HEK293T (cell line): Measurements from ENCODE around the gene GFI1.

ENCODE experiments used
- CTCF ChIA-PET: fragments of 350-600 bp; formaldehyde crosslinking; extraction: SDS; loops from one replicate; lab custom pipeline; 2021; ENCODE audit warnings: antibody characterized with exemption, inconsistent platforms; lab: Yijun Ruan, JAX
- POLR2A ChIA-PET: fragments of 350-600 bp; formaldehyde crosslinking; extraction: SDS; loops from one replicate; lab custom pipeline; 2020; ENCODE audit warnings: antibody characterized with exemption, inconsistent platforms; lab: Yijun Ruan, JAX
- DNase-seq: peaks from one replicate; pipeline ENCODE4 v3.0.0; 2012; ENCODE audit warnings: mixed read lengths; ENCODE audit errors: extremely low spot score
- ARNT ChIP-seq: fragments of 450-650 bp; IDR thresholded peaks from 2 replicates; pipeline ENCODE4 v1.6.1; 2017; ENCODE audit warnings: mild to moderate bottlenecking
- BHLHE40 ChIP-seq: fragments of 450-650 bp; IDR thresholded peaks from 2 replicates; pipeline ENCODE4 v1.6.1; 2016; ENCODE audit warnings: mild to moderate bottlenecking, moderate library complexity, borderline replicate concordance
- CTBP1 ChIP-seq: fragments of 450-650 bp; IDR thresholded peaks from 2 replicates; pipeline ENCODE4 v1.6.1; 2016; ENCODE audit warnings: borderline replicate concordance
- ELF4 ChIP-seq: fragments of 450-650 bp; IDR thresholded peaks from 2 replicates; pipeline ENCODE4 v1.6.1; 2017; ENCODE audit warnings: antibody characterized with exemption
- FOXA1 ChIP-seq: fragments of 450-650 bp; IDR thresholded peaks from 2 replicates; pipeline ENCODE4 v1.6.1; 2016; ENCODE audit warnings: mild to moderate bottlenecking
- FOXK2 ChIP-seq: fragments of 450-650 bp; IDR thresholded peaks from 2 replicates; pipeline ENCODE4 v1.6.1; 2016; ENCODE audit warnings: mild to moderate bottlenecking
- FOXM1 ChIP-seq: fragments of 450-650 bp; IDR thresholded peaks from 2 replicates; pipeline ENCODE4 v1.6.1; 2017; ENCODE audit warnings: mild to moderate bottlenecking, borderline replicate concordance
- HDGF ChIP-seq: fragments of 450-650 bp; IDR thresholded peaks from 2 replicates; pipeline ENCODE4 v1.6.1; 2017; ENCODE audit warnings: antibody characterized with exemption, borderline replicate concordance
- L3MBTL2 ChIP-seq: fragments of 450-650 bp; conservative IDR thresholded peaks from 2 replicates; pipeline ENCODE4 v1.6.1; 2016; ENCODE audit warnings: mild to moderate bottlenecking
- LEF1 ChIP-seq: fragments of 450-650 bp; IDR thresholded peaks from 2 replicates; pipeline ENCODE4 v1.6.1; 2017; ENCODE audit warnings: mild to moderate bottlenecking, borderline replicate concordance
- NFRKB ChIP-seq: fragments of 450-650 bp; IDR thresholded peaks from 2 replicates; pipeline ENCODE4 v1.6.1; 2016; ENCODE audit warnings: mild to moderate bottlenecking, moderate library complexity
- SP1 ChIP-seq: fragments of 450-650 bp; IDR thresholded peaks from 2 replicates; pipeline ENCODE4 v1.6.1; 2017
- SUZ12 ChIP-seq: fragments of 450-650 bp; IDR thresholded peaks from 2 replicates; pipeline ENCODE4 v1.6.1; 2016; ENCODE audit warnings: mild to moderate bottlenecking
- TARDBP ChIP-seq: fragments of 450-650 bp; IDR thresholded peaks from 2 replicates; pipeline ENCODE4 v1.6.1; 2016
- ZNF384 ChIP-seq: fragments of 450-650 bp; IDR thresholded peaks from 2 replicates; pipeline ENCODE4 v1.6.1; 2016
- TF ChIP-seq, protein P1 (sequence below): fragments of 450-650 bp; IDR thresholded peaks from 2 replicates; pipeline ENCODE4 v1.6.1; 2016

Gene GFI1

DNA sequence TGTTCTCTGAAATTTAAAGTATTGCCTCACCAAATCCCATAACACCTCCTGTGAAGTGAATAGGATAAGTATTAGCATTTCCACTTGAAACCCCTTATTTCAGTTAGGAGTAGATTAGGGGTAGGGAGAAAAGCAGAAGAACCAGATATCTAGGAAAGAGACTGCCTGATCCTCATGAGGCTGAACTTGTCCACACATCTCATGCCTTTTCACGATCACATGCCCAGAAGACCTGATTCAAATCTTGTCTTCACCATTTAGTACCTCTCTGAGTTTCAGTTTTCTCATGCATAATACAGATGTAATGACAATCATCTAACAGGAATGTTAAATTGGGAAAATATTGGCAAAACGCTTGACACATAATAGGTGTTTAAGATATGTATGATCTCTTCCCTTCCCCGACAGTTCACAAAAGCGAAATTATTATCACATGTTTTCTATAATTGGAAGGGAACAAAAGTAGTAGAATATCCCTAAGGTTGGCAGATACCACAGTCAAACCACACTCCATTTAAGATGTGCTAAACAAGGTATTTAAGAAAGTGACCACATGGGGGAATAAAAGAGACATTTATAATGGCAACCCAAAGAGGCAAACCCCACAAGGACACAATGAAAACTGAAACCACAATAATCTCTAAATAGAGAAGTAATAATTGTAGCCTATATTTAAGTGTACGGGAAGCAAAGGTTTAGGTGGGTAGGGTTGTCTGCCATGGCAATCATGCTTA lies 25.2 kb downstream of the GFI1 start:
- no peak for DNase-seq
- TF ChIP-seq NFRKB: no peak
- no peak for TF ChIP-seq SP1
- no peak for TF ChIP-seq ZNF384
- no peak for TF ChIP-seq FOXA1
- TF ChIP-seq CTBP1: no peak
- no peak for TF ChIP-seq HDGF
- no peak for TF ChIP-seq TARDBP
- TF ChIP-seq FOXM1: no peak
- no peak for TF ChIP-seq ARNT
- TF ChIP-seq, protein P1, sequence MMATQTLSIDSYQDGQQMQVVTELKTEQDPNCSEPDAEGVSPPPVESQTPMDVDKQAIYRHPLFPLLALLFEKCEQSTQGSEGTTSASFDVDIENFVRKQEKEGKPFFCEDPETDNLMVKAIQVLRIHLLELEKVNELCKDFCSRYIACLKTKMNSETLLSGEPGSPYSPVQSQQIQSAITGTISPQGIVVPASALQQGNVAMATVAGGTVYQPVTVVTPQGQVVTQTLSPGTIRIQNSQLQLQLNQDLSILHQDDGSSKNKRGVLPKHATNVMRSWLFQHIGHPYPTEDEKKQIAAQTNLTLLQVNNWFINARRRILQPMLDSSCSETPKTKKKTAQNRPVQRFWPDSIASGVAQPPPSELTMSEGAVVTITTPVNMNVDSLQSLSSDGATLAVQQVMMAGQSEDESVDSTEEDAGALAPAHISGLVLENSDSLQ: no peak
- no peak for TF ChIP-seq BHLHE40
- no peak for TF ChIP-seq SUZ12
- TF ChIP-seq ELF4: no peak
- TF ChIP-seq FOXK2: no peak
- TF ChIP-seq LEF1: no peak
- no peak for TF ChIP-seq L3MBTL2
- ChIA-PET CTCF (no interaction called here), POLR2A (no interaction called here)

DNA sequence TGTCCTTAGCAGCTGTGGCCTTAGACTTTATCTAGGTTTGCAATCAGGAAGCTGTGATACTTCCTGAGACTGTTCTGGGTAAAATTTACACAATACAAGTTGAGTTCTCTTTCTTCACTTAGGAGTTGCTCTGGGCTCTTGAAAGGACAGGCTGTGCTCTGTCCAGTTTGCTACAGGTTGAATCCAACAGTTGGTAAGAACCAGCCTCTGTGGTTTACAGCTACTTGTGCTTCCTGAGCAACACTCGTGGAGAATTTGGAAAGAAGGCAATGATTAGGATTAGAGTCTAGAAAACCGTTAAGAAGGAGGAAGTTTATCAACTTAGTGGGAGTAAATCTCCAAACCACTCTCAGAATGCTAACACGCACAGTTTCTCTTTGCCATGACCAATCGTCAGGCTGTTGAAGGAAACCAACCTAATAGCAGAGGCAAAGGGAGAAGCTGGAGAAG lies 26.8 kb downstream of the GFI1 start:
- CTCF ChIA-PET: interaction anchor here (0.9 kb wide), 1 partner anchor 18 kb away, joined by 4 read pairs; no protein-coding TSS in a partner anchor
- POLR2A ChIA-PET: interaction anchor here (1.2 kb wide), 1 partner anchor 26 kb away, joined by 3 read pairs; no protein-coding TSS in a partner anchor
- TF ChIP-seq ARNT (no peak), L3MBTL2 (no peak), ELF4 (no peak), NFRKB (no peak), ZNF384 (no peak), FOXM1 (no peak), TARDBP (no peak), BHLHE40 (no peak), SUZ12 (no peak), LEF1 (no peak), SP1 (no peak), FOXK2 (no peak), CTBP1 (no peak), FOXA1 (no peak), HDGF (no peak)
- TF ChIP-seq, protein P1: no peak
- no peak for DNase-seq

DNA sequence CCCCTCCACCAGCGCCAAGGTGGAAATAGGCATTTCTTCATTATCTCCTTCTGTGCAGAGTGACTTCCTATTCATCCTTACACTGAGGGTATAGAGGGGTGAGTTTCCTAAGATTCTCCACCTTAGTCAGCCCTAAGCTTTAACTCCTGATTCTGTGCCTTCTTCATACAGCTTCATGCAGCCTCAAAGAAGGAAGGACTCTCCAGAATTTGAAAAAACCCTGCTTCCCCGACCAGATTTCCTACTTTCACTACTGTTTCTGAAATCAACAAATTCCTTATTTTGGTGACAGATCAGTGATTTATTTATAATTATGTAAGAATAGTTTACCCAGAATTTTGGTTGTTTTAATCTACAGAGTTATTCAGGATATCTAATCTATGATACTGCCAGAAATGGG lies 28.6 kb downstream of the GFI1 start:
- TF ChIP-seq FOXA1 (no peak), FOXK2 (no peak), ELF4 (no peak), HDGF (no peak), LEF1 (no peak)
- ChIA-PET POLR2A (no interaction called here), CTCF (interaction anchor here (0.6 kb wide), 1 partner anchor 53 kb away, joined by 3 read pairs; no protein-coding TSS in a partner anchor)
- DNase-seq: no peak

DNA sequence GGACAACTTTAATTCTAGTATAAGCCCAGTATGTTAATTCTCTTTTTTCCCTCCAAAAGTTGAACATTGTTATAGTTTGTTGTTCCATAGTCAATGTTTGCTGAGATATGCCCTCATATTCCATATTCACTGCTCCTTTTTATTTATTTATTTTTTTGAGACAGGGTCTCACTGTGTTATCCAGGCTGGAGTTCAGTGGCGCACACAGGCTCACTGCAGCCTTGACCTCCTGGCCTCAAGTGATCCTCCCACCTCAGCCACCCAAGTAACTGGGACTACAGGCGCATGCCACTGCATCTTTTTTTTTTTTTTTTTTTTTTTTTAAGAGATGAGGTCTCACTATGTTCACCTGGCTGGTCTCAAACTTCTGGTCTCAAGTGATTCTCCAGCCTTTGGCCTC lies 38.7 kb downstream of the GFI1 start:
- no peak for DNase-seq
- ChIA-PET CTCF (no interaction called here), POLR2A (no interaction called here)
- TF ChIP-seq SP1: no peak
- TF ChIP-seq FOXA1: no peak
- TF ChIP-seq FOXK2: no peak
- no peak for TF ChIP-seq BHLHE40
- no peak for TF ChIP-seq HDGF
- TF ChIP-seq, protein P1: no peak
- TF ChIP-seq L3MBTL2: no peak
- no peak for TF ChIP-seq FOXM1
- no peak for TF ChIP-seq SUZ12
- no peak for TF ChIP-seq CTBP1
- TF ChIP-seq ZNF384: no peak
- no peak for TF ChIP-seq ARNT
- no peak for TF ChIP-seq NFRKB
- no peak for TF ChIP-seq ELF4
- TF ChIP-seq LEF1: no peak

DNA sequence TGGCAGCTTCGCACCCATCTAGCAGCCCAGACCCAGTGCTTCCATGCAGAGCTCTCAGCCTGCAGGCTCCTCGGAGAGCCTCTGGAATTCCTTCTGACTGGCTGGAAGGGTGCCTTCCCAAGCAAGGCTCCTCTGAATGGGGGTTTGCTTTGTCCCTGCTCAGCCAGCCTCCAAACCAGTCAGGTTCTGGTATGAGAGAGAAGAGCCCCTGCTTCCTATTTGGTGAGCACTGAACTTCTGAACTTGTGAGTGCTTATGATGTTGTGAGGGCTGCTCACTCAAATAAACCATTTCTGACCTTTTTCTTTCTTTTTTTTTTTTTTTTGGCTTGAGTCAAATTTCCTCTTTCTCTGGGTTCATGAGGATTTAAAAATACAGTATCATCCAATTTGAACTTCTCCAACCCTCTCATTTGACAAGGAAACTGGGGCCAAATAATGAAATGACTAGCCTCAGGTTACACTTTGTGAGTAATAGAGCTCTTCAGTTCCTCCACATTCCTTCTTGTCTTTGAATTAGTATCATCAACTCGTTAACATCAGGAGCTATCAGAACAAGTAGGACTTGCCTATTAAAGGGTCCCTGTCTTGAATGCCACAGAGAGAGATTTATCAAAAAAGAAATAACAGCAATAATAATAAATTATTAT lies 39.6 kb downstream of the GFI1 start:
- no peak for TF ChIP-seq ARNT
- CTCF ChIA-PET: interaction anchor here (0.7 kb wide), 1 partner anchor 370 kb away, joined by 3 read pairs; no protein-coding TSS in a partner anchor
- POLR2A ChIA-PET: no interaction called here
- DNase-seq: no peak

DNA sequence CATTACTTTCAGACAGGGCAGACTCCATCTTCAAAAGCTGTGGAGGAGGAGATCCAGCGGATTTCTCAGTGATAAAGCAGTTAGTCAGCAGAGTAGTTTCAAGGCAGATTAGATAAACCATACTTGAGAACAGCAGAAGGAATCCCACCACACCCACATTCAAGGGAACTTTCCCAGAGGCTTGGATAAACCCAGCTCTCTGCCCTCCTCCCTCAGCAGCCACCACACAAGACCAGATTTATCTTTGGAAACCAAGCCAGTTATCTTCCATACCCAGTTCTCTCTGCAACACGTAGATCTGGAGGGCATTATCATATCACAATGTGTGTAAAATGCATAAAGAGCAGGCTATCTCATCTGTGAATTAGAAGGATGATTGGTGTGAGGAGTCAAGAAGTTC lies 40.2 kb downstream of the GFI1 start:
- POLR2A ChIA-PET: no interaction called here
- CTCF ChIA-PET: no interaction called here

More for the DNA sequence above, 40.2 kb downstream of the GFI1 start:
- TF ChIP-seq FOXM1 (no peak), ZNF384 (no peak), SUZ12 (no peak), ELF4 (no peak), CTBP1 (no peak), HDGF (no peak), ARNT (no peak), NFRKB (no peak), BHLHE40 (no peak), SP1 (no peak), FOXA1 (no peak), LEF1 (no peak), L3MBTL2 (no peak), TARDBP (no peak), FOXK2 (no peak)
- TF ChIP-seq, protein P1: no peak
- DNase-seq: no peak
